SK-N-SH treated with all-trans-retinoic acid at 6 μM for 48 hours (cell line): Measurements from ENCODE around the gene FOXE3.

Experiments
- CSRNP3 ChIP-seq: fragments of 250-450 bp; sonication (Bioruptor Pico); IDR thresholded peaks from 2 replicates; pipeline ENCODE4 v1.5.1; 2021; ENCODE audit warnings: mild to moderate bottlenecking, moderate library complexity
- GLIS3 ChIP-seq: fragments of 250-450 bp; sonication (Bioruptor Pico); IDR thresholded peaks from 2 replicates; pipeline ENCODE4 v1.5.0; 2020; ENCODE audit warnings: mild to moderate bottlenecking, moderate library complexity
- TSHZ2 ChIP-seq: fragments of 250-450 bp; sonication (Bioruptor Pico); IDR thresholded peaks from 2 replicates; pipeline ENCODE4 v1.5.0; 2020; ENCODE audit warnings: mild to moderate bottlenecking, moderate library complexity
- ZFP3 ChIP-seq: fragments of 250-450 bp; sonication (Bioruptor Pico); IDR thresholded peaks from 2 replicates; pipeline ENCODE4 v1.5.0; 2020; ENCODE audit warnings: mild to moderate bottlenecking, moderate library complexity

- no peak for TF ChIP-seq CSRNP3 (CRISPR knock-in tag)
- TF ChIP-seq ZFP3 (CRISPR knock-in tag): no peak
- no peak for TF ChIP-seq TSHZ2 (CRISPR knock-in tag)
- TF ChIP-seq GLIS3 (CRISPR knock-in tag): no peak
These were observed 22.3 kb downstream of the FOXE3 start for GRCh38 chr1:47438165-47439016.
